HEK293 (cell line): ENCODE results near the gene TRIM47.
A peak's percentile ranks its signal among the peaks of the same experiment; 100 is the strongest.

Source experiments
- CTCF ChIA-PET: fragments of 350-600 bp; formaldehyde crosslinking; extraction: SDS; loops from one replicate; lab custom pipeline; 2021; ENCODE audit warnings: antibody characterized with exemption; lab: Yijun Ruan, JAX
- POLR2A ChIA-PET: fragments of 300-600 bp; formaldehyde crosslinking; extraction: SDS; loops from one replicate; lab custom pipeline; 2020; ENCODE audit warnings: antibody characterized with exemption, inconsistent platforms; lab: Yijun Ruan, JAX
- H3K27ac ChIP-seq: fragments of 200-500 bp; sonication (Bioruptor generic); 2 replicates; pipeline ENCODE4 v1.5.1; 2014; ENCODE audit warnings: low read depth, low read length, control low read depth, inconsistent platforms; ENCODE audit errors: extremely low read depth
- H3K36me3 ChIP-seq, 2 experiments: fragments of 200-500 bp in 1 of 2; sonication (Bioruptor generic) in 1 of 2; 1 replicate in 1 of 2; 2 replicates in 1 of 2; pipeline ENCODE4 v1.5.1; 2014 to 2017; ENCODE audit warnings: inconsistent platforms in 2 of 2, low read length in 2 of 2; ENCODE audit not compliant: control insufficient read depth in 2 of 2, insufficient read depth in 1 of 2
- H3K4me1 ChIP-seq: fragments of 200-500 bp; sonication (Bioruptor generic); 2 replicates; pipeline ENCODE4 v1.5.1; 2014; ENCODE audit warnings: mild to moderate bottlenecking, low read length, inconsistent platforms; ENCODE audit not compliant: control insufficient read depth, insufficient read depth
- H3K4me3 ChIP-seq: 2 replicates; pipeline ENCODE4 v1.5.1; 2011; ENCODE audit warnings: low read depth, mild to moderate bottlenecking, control low read depth, low read length, moderate library complexity
- H3K9me3 ChIP-seq: fragments of 200-500 bp; sonication (Bioruptor generic); 2 replicates; pipeline ENCODE4 v1.5.1; 2014; ENCODE audit warnings: low read depth, low read length, inconsistent platforms; ENCODE audit not compliant: control insufficient read depth, insufficient read depth
- GLI4 ChIP-seq: fragments of 450-650 bp; formaldehyde crosslinking; IDR thresholded peaks from 2 replicates; pipeline ENCODE4 v1.5.1; 2016; ENCODE audit warnings: missing biosample characterization, missing genetic modification characterization
- HOXD13 ChIP-seq: sonication (generic); formaldehyde crosslinking; IDR thresholded peaks from 2 replicates; pipeline ENCODE4 v1.8.0; 2022; ENCODE audit warnings: missing genetic modification reagents, borderline replicate concordance
- OVOL3 ChIP-seq: fragments of 450-650 bp; formaldehyde crosslinking; IDR thresholded peaks from 2 replicates; pipeline ENCODE4 v1.5.1; 2016; ENCODE audit warnings: missing biosample characterization, missing genetic modification characterization
- REST ChIP-seq: fragments of 450-650 bp; formaldehyde crosslinking; IDR thresholded peaks from 2 replicates; pipeline ENCODE4 v1.5.1; 2016; ENCODE audit warnings: missing biosample characterization, missing genetic modification characterization
- SCRT2 ChIP-seq: fragments of 450-650 bp; formaldehyde crosslinking; IDR thresholded peaks from 2 replicates; pipeline ENCODE4 v1.5.1; 2016; ENCODE audit warnings: missing biosample characterization, missing genetic modification characterization
- SP3 ChIP-seq: fragments of 450-650 bp; formaldehyde crosslinking; IDR thresholded peaks from 2 replicates; pipeline ENCODE4 v1.5.1; 2016; ENCODE audit warnings: missing biosample characterization, missing genetic modification characterization
- ZNF112 ChIP-seq: fragments of 450-650 bp; formaldehyde crosslinking; IDR thresholded peaks from 2 replicates; pipeline ENCODE4 v1.5.0; 2017; ENCODE audit warnings: missing biosample characterization, missing genetic modification characterization
- ZNF121 ChIP-seq: fragments of 450-650 bp; formaldehyde crosslinking; IDR thresholded peaks from 2 replicates; pipeline ENCODE4 v1.5.1; 2016; ENCODE audit warnings: missing biosample characterization, missing genetic modification characterization
- ZNF132 ChIP-seq: fragments of 450-650 bp; formaldehyde crosslinking; IDR thresholded peaks from 2 replicates; pipeline ENCODE4 v1.5.1; 2017; ENCODE audit warnings: missing biosample characterization, missing genetic modification characterization, borderline replicate concordance
- ZNF23 ChIP-seq: fragments of 450-650 bp; formaldehyde crosslinking; IDR thresholded peaks from 2 replicates; pipeline ENCODE4 v1.5.1; 2016; ENCODE audit warnings: missing biosample characterization, missing genetic modification characterization, borderline replicate concordance
- ZNF394 ChIP-seq: fragments of 450-650 bp; formaldehyde crosslinking; IDR thresholded peaks from 2 replicates; pipeline ENCODE4 v1.5.1; 2016; ENCODE audit warnings: missing biosample characterization, missing genetic modification characterization, mild to moderate bottlenecking, moderate library complexity, borderline replicate concordance
- ZNF426 ChIP-seq: fragments of 450-650 bp; formaldehyde crosslinking; IDR thresholded peaks from 2 replicates; pipeline ENCODE4 v1.5.1; 2017; ENCODE audit warnings: missing biosample characterization, missing genetic modification characterization, mild to moderate bottlenecking, inconsistent platforms, moderate library complexity
- ZNF530 ChIP-seq: fragments of 450-650 bp; formaldehyde crosslinking; IDR thresholded peaks from 2 replicates; pipeline ENCODE4 v1.5.1; 2016; ENCODE audit warnings: low read depth, missing biosample characterization, missing genetic modification characterization
- ZNF555 ChIP-seq: fragments of 450-650 bp; formaldehyde crosslinking; conservative IDR thresholded peaks from 2 replicates; pipeline ENCODE4 v1.5.1; 2017; ENCODE audit warnings: missing biosample characterization, mild to moderate bottlenecking, missing genetic modification characterization, inconsistent platforms
- ZNF621 ChIP-seq: fragments of 450-650 bp; formaldehyde crosslinking; IDR thresholded peaks from 2 replicates; pipeline ENCODE4 v1.5.1; 2017; ENCODE audit warnings: missing biosample characterization, missing genetic modification characterization
- ZNF626 ChIP-seq: fragments of 450-650 bp; sonication (Bioruptor Pico); formaldehyde crosslinking; IDR thresholded peaks from 2 replicates; pipeline ENCODE4 v1.5.1; 2018; ENCODE audit warnings: missing biosample characterization, missing genetic modification characterization, inconsistent platforms
- ZNF660 ChIP-seq: fragments of 450-650 bp; IDR thresholded peaks from 2 replicates; pipeline ENCODE4 v1.5.1; 2018; ENCODE audit warnings: missing biosample characterization, mild to moderate bottlenecking, missing genetic modification characterization
- ZNF707 ChIP-seq: fragments of 450-650 bp; formaldehyde crosslinking; IDR thresholded peaks from 2 replicates; pipeline ENCODE4 v1.5.1; 2016; ENCODE audit warnings: missing biosample characterization, missing genetic modification characterization
- ZNF76 ChIP-seq: fragments of 450-650 bp; formaldehyde crosslinking; IDR thresholded peaks from 2 replicates; pipeline ENCODE4; 2016; ENCODE audit warnings: low read depth, missing biosample characterization, missing genetic modification characterization, borderline replicate concordance
- ZSCAN5A ChIP-seq: fragments of 450-650 bp; formaldehyde crosslinking; IDR thresholded peaks from 2 replicates; pipeline ENCODE4 v1.5.1; 2016; ENCODE audit warnings: missing biosample characterization, missing genetic modification characterization

Gene TRIM47

GRCh38 chr17:75925103-75925502, 46.7 kb upstream of the TRIM47 start (continued):
- TF ChIP-seq ZSCAN5A (tag by site-specific recombination) (no peak), GLI4 (no peak), SCRT2 (tag by site-specific recombination) (no peak), ZNF707 (tag by site-specific recombination) (no peak), ZNF112 (tag by site-specific recombination) (no peak), ZNF394 (tag by site-specific recombination) (no peak), ZNF121 (tag by site-specific recombination) (no peak), OVOL3 (no peak), ZNF132 (tag by site-specific recombination) (no peak)

GRCh38 chr17:75922963-75923874, 44.8 kb upstream of the TRIM47 start:
- H3K4me3 ChIP-seq = no peak overlapping the region
- no peaks in the 10 kb centered on the region for H3K9me3 ChIP-seq
- ChIA-PET POLR2A (no interaction called here), CTCF (interaction anchor here (1.3 kb wide), 1 partner anchor 18 kb away, joined by 5 read pairs; no protein-coding TSS in a partner anchor)
- H3K36me3 ChIP-seq = peaks cover 3 to 93% of the 10 kb centered on the region in 2 experiments; a peak in 2 of 3 replicates
- TF ChIP-seq ZNF530 (tag by site-specific recombination) = no peak
- TF ChIP-seq SCRT2 (tag by site-specific recombination) = peak; percentile 81
- H3K27ac ChIP-seq = no peak overlapping the region
- H3K4me1 ChIP-seq = no peaks in the 10 kb centered on the region

- ChIA-PET POLR2A (interaction anchor here (0.7 kb wide), 1 partner anchor 19 kb away, joined by 3 read pairs; no protein-coding TSS in a partner anchor), CTCF (interaction anchor here (1.3 kb wide), 1 partner anchor 17 kb away, joined by 5 read pairs; no protein-coding TSS in a partner anchor)
- TF ChIP-seq ZNF660 (tag by site-specific recombination) (no peak), SP3 (tag by site-specific recombination) (no peak), ZNF555 (tag by site-specific recombination) (no peak), ZNF426 (tag by site-specific recombination) (no peak), ZNF621 (tag by site-specific recombination) (no peak), HOXD13 (CRISPR knock-in tag) (no peak), ZNF23 (tag by site-specific recombination) (no peak), ZNF76 (tag by site-specific recombination) (no peak), REST (tag by site-specific recombination) (no peak), ZNF626 (tag by site-specific recombination) (no peak)
- Histone ChIP-seq H3K4me3 (no peak overlapping the region), H3K9me3 (no peaks in the 10 kb centered on the region), H3K27ac (no peak overlapping the region), H3K36me3 (peaks cover 3 to 93% of the 10 kb centered on the region in 2 experiments; a peak in 2 of 3 replicates), H3K4me1 (no peaks in the 10 kb centered on the region)
Measured at GRCh38 chr17:75922173-75922961, 44.0 kb upstream of the TRIM47 start.
